H1 (cell line): ENCODE measurements around the gene SNRK. TPM values are rescaled to one million over a fixed set of nuclear protein-coding genes. Genes with fewer than 3 reads are reported as not detected.

ENCODE experiments used
- CEBPB ChIP-seq: IDR thresholded peaks from 2 replicates; pipeline ENCODE4 v1.6.1; 2012; ENCODE audit warnings: low read depth, low read length
- polyA plus RNA-seq, 7 experiments: library from polyadenylated mRNA; depleted of rRNA in 3 of 7; stranded (reverse) in 5 of 7; unstranded in 2 of 7; fragments of >200 nt in 5 of 7; fragments of 200-250 nt in 2 of 7; gene quantifications; 1 replicate in 5 of 7; 2 replicates in 1 of 7; 4 replicates in 1 of 7; pipeline versions ENCODE4 v1.2.1 to v1.2.3, GENCODE V29; 2011 to 2013; ENCODE audit warnings: missing spikeins in 2 of 7, mixed read lengths in 2 of 7
- total RNA-seq: library from RNA; stranded (reverse); fragmentation: NEBNext Ultra II Directional; extraction: Animal tissue kit (Norgen Biotek cat#: 25700); gene quantifications from 2 replicates; pipeline ENCODE4 v1.2.1, GENCODE V29; 2021
- TF ChIP-seq, protein P1 (sequence below): IDR thresholded peaks from 2 replicates; pipeline ENCODE4 v1.6.1; 2012; ENCODE audit warnings: low read length, inconsistent platforms
- TF ChIP-seq, protein P2 (sequence below): IDR thresholded peaks from 2 replicates; pipeline ENCODE4 v1.6.1; 2011; ENCODE audit warnings: low read length, improper control_type of control experiment

The SNRK gene
- total and polyA plus RNA-seq, 2 of the 8 experiments (the other 6 are each of a cell fraction or from before 2014, with no cell fraction given) = 4.4 to 11.7 TPM

DNA sequence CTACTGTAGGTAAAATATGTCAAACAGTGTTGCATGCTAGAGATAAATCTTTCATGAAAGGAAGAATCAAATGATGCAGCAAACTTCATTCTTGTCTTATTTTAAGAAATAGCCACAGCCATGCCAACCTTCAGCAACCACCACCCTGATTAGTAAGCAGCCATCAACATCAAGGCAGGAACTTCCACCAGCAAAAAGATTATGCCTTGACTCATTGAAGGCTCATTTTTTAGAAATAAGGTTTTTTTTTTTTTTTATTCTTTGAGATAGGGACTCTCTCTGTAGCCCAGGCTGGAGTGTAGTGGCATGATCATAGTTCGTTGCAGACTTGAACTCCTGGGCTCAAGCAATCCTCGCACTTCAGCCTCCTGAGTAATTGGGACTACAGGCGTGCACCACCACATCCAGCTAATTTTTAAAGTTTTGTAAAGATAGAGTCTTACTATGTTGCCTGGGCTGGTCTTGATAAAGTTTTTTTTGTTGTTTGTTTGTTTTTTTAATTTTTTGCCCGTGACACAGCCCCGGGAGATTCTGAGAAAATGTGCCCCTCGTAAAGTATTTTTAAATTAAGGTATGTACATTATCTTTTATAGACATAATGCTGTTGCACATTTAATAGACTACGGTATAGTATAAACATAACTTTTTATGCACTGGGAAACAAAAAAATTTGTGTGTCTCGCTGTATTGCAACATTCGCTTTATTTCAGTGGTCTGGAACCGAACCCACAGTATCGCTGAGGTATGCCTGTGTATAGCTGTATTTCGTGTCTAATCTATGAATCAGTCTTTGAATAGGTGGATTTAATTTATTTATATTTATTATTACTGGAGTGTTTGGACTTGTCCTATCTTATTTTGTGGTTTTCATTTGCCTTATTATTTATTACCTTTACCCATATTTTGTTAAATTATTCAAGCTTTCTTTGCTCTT, 23.3 kb downstream of the SNRK start (continued):
- TF ChIP-seq, protein P1, sequence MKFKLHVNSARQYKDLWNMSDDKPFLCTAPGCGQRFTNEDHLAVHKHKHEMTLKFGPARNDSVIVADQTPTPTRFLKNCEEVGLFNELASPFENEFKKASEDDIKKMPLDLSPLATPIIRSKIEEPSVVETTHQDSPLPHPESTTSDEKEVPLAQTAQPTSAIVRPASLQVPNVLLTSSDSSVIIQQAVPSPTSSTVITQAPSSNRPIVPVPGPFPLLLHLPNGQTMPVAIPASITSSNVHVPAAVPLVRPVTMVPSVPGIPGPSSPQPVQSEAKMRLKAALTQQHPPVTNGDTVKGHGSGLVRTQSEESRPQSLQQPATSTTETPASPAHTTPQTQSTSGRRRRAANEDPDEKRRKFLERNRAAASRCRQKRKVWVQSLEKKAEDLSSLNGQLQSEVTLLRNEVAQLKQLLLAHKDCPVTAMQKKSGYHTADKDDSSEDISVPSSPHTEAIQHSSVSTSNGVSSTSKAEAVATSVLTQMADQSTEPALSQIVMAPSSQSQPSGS = no peak
- TF ChIP-seq, protein P2, sequence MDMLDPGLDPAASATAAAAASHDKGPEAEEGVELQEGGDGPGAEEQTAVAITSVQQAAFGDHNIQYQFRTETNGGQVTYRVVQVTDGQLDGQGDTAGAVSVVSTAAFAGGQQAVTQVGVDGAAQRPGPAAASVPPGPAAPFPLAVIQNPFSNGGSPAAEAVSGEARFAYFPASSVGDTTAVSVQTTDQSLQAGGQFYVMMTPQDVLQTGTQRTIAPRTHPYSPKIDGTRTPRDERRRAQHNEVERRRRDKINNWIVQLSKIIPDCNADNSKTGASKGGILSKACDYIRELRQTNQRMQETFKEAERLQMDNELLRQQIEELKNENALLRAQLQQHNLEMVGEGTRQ = no peak
- no peak for TF ChIP-seq CEBPB
